Upper lobe of right lung (tissue), 1 donor: ENCODE results near the gene FBXL15. TPM values are rescaled to one million over a fixed set of nuclear protein-coding genes. Genes with fewer than 3 reads are reported as not detected.

Experiments used
- ATAC-seq: fragments of 200-7000 bp; cut with Tn5 transposase; one replicate; pipeline ENCODE4 v1.9.1; 2020; ENCODE audit warnings: mild to moderate bottlenecking, moderate library complexity
- DNase-seq: peaks from one replicate; pipeline ENCODE4 v3.0.0-alpha.2; 2020
- H3K27ac ChIP-seq: fragments of 200-600 bp; one replicate; pipeline ENCODE4 v1.8.0; 2022
- H3K27me3 ChIP-seq: fragments of 200-600 bp; one replicate; pipeline ENCODE4 v1.8.0; 2022; ENCODE audit warnings: mild to moderate bottlenecking
- H3K36me3 ChIP-seq: fragments of 200-600 bp; one replicate; pipeline ENCODE4 v1.8.0; 2022
- H3K4me1 ChIP-seq: fragments of 200-600 bp; one replicate; pipeline ENCODE4 v1.8.0; 2022
- H3K4me3 ChIP-seq: fragments of 200-600 bp; one replicate; pipeline ENCODE4 v1.8.0; 2022; ENCODE audit warnings: mild to moderate bottlenecking
- H3K9me3 ChIP-seq: fragments of 200-600 bp; one replicate; pipeline ENCODE4 v1.8.0; 2022
- CTCF ChIP-seq: fragments of 200-600 bp; IDR thresholded peaks from one replicate; pipeline ENCODE4 v1.8.0; 2022; ENCODE audit warnings: antibody characterized with exemption
- intact Hi-C: fragments of 100-400 bp; cut with DNase I; formaldehyde crosslinking; loops from one replicate; pipeline ENCODE4 v1.11.0; 2022
- total RNA-seq: library from RNA; stranded (reverse); fragmentation: NEBNext Ultra II Directional; extraction: Animal tissue kit (Norgen Biotek cat#: 25700); gene quantifications from one replicate; pipeline ENCODE4 v1.2.1, GENCODE V29; 2021
- donor health status: DM: no; HTN: yes; CAD: no; lungs with severe emphysema.

FBXL15 gene
- total RNA-seq, 1 donor from 2014 or later, result 16.0 TPM

- H3K27ac ChIP-seq, result peak overlapping the region; percentile 88
- H3K9me3 ChIP-seq, result no peaks in the 10 kb centered on the region
- peaks cover 32% of the 10 kb centered on the region for H3K4me1 ChIP-seq
- peaks cover 23% of the 10 kb centered on the region for H3K27me3 ChIP-seq
- no peak for TF ChIP-seq CTCF
- intact Hi-C loops, result no loop called here
- peak overlapping the region; percentile 81 for H3K4me3 ChIP-seq
- H3K36me3 ChIP-seq, result peaks cover 21% of the 10 kb centered on the region
- ATAC-seq, result no peak
- no peak for DNase-seq
These were observed 389 bp upstream of the FBXL15 start for GRCh38 chr10:102420181-102420713.

GRCh38 chr10:102421507-102421756, 796 bp downstream of the FBXL15 start:
- H3K4me1 ChIP-seq, result peaks cover 32% of the 10 kb centered on the region
- TF ChIP-seq CTCF, result no peak
- H3K27me3 ChIP-seq, result peaks cover 19% of the 10 kb centered on the region
- peak overlapping the region; percentile 88 for H3K27ac ChIP-seq
- DNase-seq (no peak), ATAC-seq (no peak)
- H3K9me3 ChIP-seq, result no peaks in the 10 kb centered on the region
- peak overlapping the region; percentile 81 for H3K4me3 ChIP-seq
- H3K36me3 ChIP-seq, result peaks cover 21% of the 10 kb centered on the region
- intact Hi-C loops, result no loop called here

- peak overlapping the region; percentile 81 for H3K4me3 ChIP-seq
- intact Hi-C loops, result no loop called here
- H3K36me3 ChIP-seq, result peaks cover 21% of the 10 kb centered on the region
- TF ChIP-seq CTCF, result no peak
- H3K9me3 ChIP-seq, result no peaks in the 10 kb centered on the region
- DNase-seq (peak; percentile 88), ATAC-seq (peak; percentile 51)
- H3K27ac ChIP-seq, result peak overlapping the region; percentile 88
- H3K27me3 ChIP-seq, result peaks cover 16% of the 10 kb centered on the region
- H3K4me1 ChIP-seq, result peaks cover 32% of the 10 kb centered on the region
These were observed 1.3 kb downstream of the FBXL15 start for GRCh38 chr10:102421757-102422512.

- H3K27me3 ChIP-seq, result peaks cover 9% of the 10 kb centered on the region
- DNase-seq (peak; percentile 94), ATAC-seq (peak; percentile 77)
- H3K36me3 ChIP-seq, result peaks cover 21% of the 10 kb centered on the region
- TF ChIP-seq CTCF, result peak; percentile 81
- no peaks in the 10 kb centered on the region for H3K9me3 ChIP-seq
- H3K27ac ChIP-seq, result peak overlapping the region; percentile 88
- H3K4me1 ChIP-seq, result peaks cover 32% of the 10 kb centered on the region
- H3K4me3 ChIP-seq, result peak overlapping the region; percentile 81
- intact Hi-C loops, result no loop called here
These were observed 2.0 kb downstream of the FBXL15 start for GRCh38 chr10:102422545-102423129.

- Histone ChIP-seq H3K27ac (peak overlapping the region; percentile 88), H3K9me3 (no peaks in the 10 kb centered on the region), H3K4me3 (no peak overlapping the region), H3K27me3 (peaks cover 4% of the 10 kb centered on the region), H3K4me1 (peaks cover 32% of the 10 kb centered on the region), H3K36me3 (peaks cover 21% of the 10 kb centered on the region)
- intact Hi-C loops, result no loop called here
- no peak for TF ChIP-seq CTCF
- DNase-seq, result no peak
- no peak for ATAC-seq
These were observed 2.8 kb downstream of the FBXL15 start for GRCh38 chr10:102423372-102423968.
